Neural crest cell (in vitro differentiated cells): ENCODE results near the gene DNAH2. TPM values are rescaled to one million over a fixed set of nuclear protein-coding genes. Genes with fewer than 3 reads are reported as not detected.

ENCODE experiments used
- DNase-seq: peaks from one replicate; pipeline ENCODE4 v3.0.0; 2021; ENCODE audit warnings: low read depth, mixed read lengths, low spot score
- H3K27ac Mint-ChIP-seq: one replicate; pipeline ENCODE4 v1.8.0; 2021; ENCODE audit warnings: mild to moderate bottlenecking, mixed read lengths; ENCODE audit not compliant: unreplicated experiment
- H3K27me3 Mint-ChIP-seq: 2 replicates; pipeline ENCODE4 v1.8.0; 2021; ENCODE audit warnings: low read depth, mild to moderate bottlenecking, mixed read lengths
- H3K36me3 Mint-ChIP-seq: 2 replicates; pipeline ENCODE4 v1.8.0; 2021; ENCODE audit warnings: low read depth, mild to moderate bottlenecking, mixed read lengths
- H3K4me1 Mint-ChIP-seq: 2 replicates; pipeline ENCODE4 v1.8.0; 2021; ENCODE audit warnings: mixed read lengths
- H3K4me3 Mint-ChIP-seq: one replicate; pipeline ENCODE4 v1.8.0; 2021; ENCODE audit warnings: mild to moderate bottlenecking, mixed read lengths
- H3K9me3 Mint-ChIP-seq: 2 replicates; pipeline ENCODE4 v1.8.0; 2021; ENCODE audit warnings: mixed read lengths
- CTCF ChIP-seq: fragments of 200-600 bp; sonication (generic); conservative IDR thresholded peaks from 2 replicates; pipeline ENCODE4 v1.5.0; 2021; ENCODE audit warnings: antibody characterized with exemption, mild to moderate bottlenecking
- total RNA-seq: library from RNA; stranded (reverse); gene quantifications from 2 replicates; pipeline ENCODE4 v1.2.1, GENCODE V29; 2021

DNAH2 gene
- total RNA-seq, 1 donor from 2014 or later: 0.16 TPM

GRCh38 chr17:7835814-7836595 lies 118.5 kb downstream of the DNAH2 start:
- H3K27me3 Mint-ChIP-seq: peaks cover 28% of the 10 kb centered on the region
- peaks cover 63% of the 10 kb centered on the region for H3K4me1 Mint-ChIP-seq
- peak; percentile 50 for DNase-seq
- H3K4me3 Mint-ChIP-seq: peak overlapping the region; percentile 96
- H3K9me3 Mint-ChIP-seq: no peaks in the 10 kb centered on the region
- H3K27ac Mint-ChIP-seq: peak overlapping the region; percentile 97
- peaks cover 3% of the 10 kb centered on the region for H3K36me3 Mint-ChIP-seq
- TF ChIP-seq CTCF: no peak

GRCh38 chr17:7836596-7837407 lies 119.3 kb downstream of the DNAH2 start:
- H3K27ac Mint-ChIP-seq: peak overlapping the region; percentile 97
- H3K9me3 Mint-ChIP-seq: no peaks in the 10 kb centered on the region
- peak; percentile 92 for DNase-seq
- no peak for TF ChIP-seq CTCF
- peak overlapping the region; percentile 96 for H3K4me3 Mint-ChIP-seq
- H3K27me3 Mint-ChIP-seq: peaks cover 22% of the 10 kb centered on the region
- peaks cover 3% of the 10 kb centered on the region for H3K36me3 Mint-ChIP-seq
- peaks cover 69% of the 10 kb centered on the region for H3K4me1 Mint-ChIP-seq

GRCh38 chr17:7837408-7838088 lies 120.0 kb downstream of the DNAH2 start:
- no peak for DNase-seq
- peaks cover 3% of the 10 kb centered on the region for H3K36me3 Mint-ChIP-seq
- no peaks in the 10 kb centered on the region for H3K9me3 Mint-ChIP-seq
- H3K4me1 Mint-ChIP-seq: peaks cover 75% of the 10 kb centered on the region
- peak overlapping the region; percentile 83 for H3K27ac Mint-ChIP-seq
- no peak for TF ChIP-seq CTCF
- peaks cover 18% of the 10 kb centered on the region for H3K27me3 Mint-ChIP-seq
- H3K4me3 Mint-ChIP-seq: peak overlapping the region; percentile 96

GRCh38 chr17:7838090-7839075 lies 120.8 kb downstream of the DNAH2 start:
- H3K27me3 Mint-ChIP-seq: peaks cover 18% of the 10 kb centered on the region
- H3K4me1 Mint-ChIP-seq: peaks cover 80% of the 10 kb centered on the region
- no peak for TF ChIP-seq CTCF
- DNase-seq: peak; percentile 58
- peak overlapping the region; percentile 96 for H3K4me3 Mint-ChIP-seq
- H3K36me3 Mint-ChIP-seq: peaks cover 3% of the 10 kb centered on the region
- H3K9me3 Mint-ChIP-seq: no peaks in the 10 kb centered on the region
- H3K27ac Mint-ChIP-seq: peak overlapping the region; percentile 93
